Gastroesophageal sphincter (tissue), 4 donors: ENCODE data around the gene CALY. TPM values are rescaled to one million over a fixed set of nuclear protein-coding genes. Genes with fewer than 3 reads are reported as not detected.

Experiments
- ATAC-seq: fragments of 150-250 bp; one replicate; pipeline ENCODE4 v1.9.1; 2016; ENCODE audit warnings: mild to moderate bottlenecking, moderate library complexity
- H3K27ac ChIP-seq, 4 donors: fragments of 200-600 bp; sonication (generic) in 3 of 4; 1 replicate in 3 of 4; 2 replicates in 1 of 4; pipeline ENCODE4 v1.5.1; 2016 to 2019
- H3K27me3 ChIP-seq: fragments of 200-600 bp; sonication (generic); one replicate; pipeline ENCODE4 v1.5.1; 2019
- H3K36me3 ChIP-seq, 2 donors: fragments of 200-600 bp; sonication (generic); one replicate each; pipeline ENCODE4 v1.5.1; 2019; ENCODE audit warnings: control low read depth in 1 of 2
- H3K4me1 ChIP-seq, 3 donors: fragments of 200-600 bp; sonication (generic); 1 replicate in 2 of 3; 2 replicates in 1 of 3; pipeline ENCODE4 v1.5.1; 2016 to 2019; ENCODE audit warnings: control low read depth in 2 of 3
- H3K4me3 ChIP-seq, 2 donors: fragments of 200-600 bp; sonication (generic); one replicate each; pipeline ENCODE4 v1.5.1; 2019; ENCODE audit warnings: mild to moderate bottlenecking in 1 of 2, moderate library complexity in 1 of 2
- H3K9me3 ChIP-seq, 3 donors: fragments of 200-600 bp; sonication (generic); one replicate each; pipeline ENCODE4 v1.5.1; 2017 to 2019; ENCODE audit warnings: control low read depth in 2 of 3
- CTCF ChIP-seq, 4 experiments: fragments of 200-600 bp in 2 of 4; fragments of 450-650 bp in 2 of 4; sonication (generic) in 1 of 4; IDR thresholded peaks; one replicate each; pipeline ENCODE4 v1.5.1; 2017 to 2019; ENCODE audit warnings: antibody characterized with exemption in 4 of 4, mild to moderate bottlenecking in 2 of 4, moderate library complexity in 2 of 4
- EP300 ChIP-seq: sonication (generic); formaldehyde crosslinking; IDR thresholded peaks from one replicate; pipeline ENCODE4 v1.6.1; 2017; ENCODE audit warnings: antibody characterized with exemption, mild to moderate bottlenecking
- POLR2A ChIP-seq, 2 donors: fragments of 450-650 bp; IDR thresholded peaks; one replicate each; pipeline ENCODE4 v1.6.1; 2017; ENCODE audit warnings: antibody characterized with exemption in 2 of 2, mild to moderate bottlenecking in 2 of 2, moderate library complexity in 1 of 2
- POLR2AphosphoS5 ChIP-seq: sonication (generic); formaldehyde crosslinking; IDR thresholded peaks from one replicate; pipeline ENCODE4 v1.6.1; 2017; ENCODE audit warnings: antibody characterized with exemption
- WGBS, 2 donors: methylation state at CpG; one replicate each; pipeline ENCODE4 v1.1.5; 2018; ENCODE audit warnings: low coverage in 1 of 2; 5-methylcytosine and 5-hydroxymethylcytosine counted together
- total RNA-seq, 4 donors: library from RNA; depleted of rRNA; stranded (reverse); fragments of >200 nt; gene quantifications; one replicate each; pipeline ENCODE4 v1.1.0, GENCODE V29; 2016

CALY gene
- total RNA-seq, 4 donors from 2014 or later = 0.47 to 1.5 (median 1.5) TPM; not detected in 1

GRCh38 chr10:133349160-133349568 is 12.5 kb upstream of the CALY start:
- Histone ChIP-seq H3K4me1 (no peaks in the 10 kb centered on the region), H3K36me3 (no peaks in the 10 kb centered on the region), H3K27ac (no peak overlapping the region), H3K4me3 (no peak overlapping the region), H3K27me3 (peaks cover 86% of the 10 kb centered on the region), H3K9me3 (no peaks in the 10 kb centered on the region)
- ATAC-seq = no peak
- TF ChIP-seq CTCF (IDR thresholded peaks at IDR 0.05) (no peak), EP300 (no peak), POLR2AphosphoS5 (no peak), POLR2A (IDR thresholded peaks at IDR 0.05) (no peak)
- 81 to 83% methylated on average over 6 to 8 of the region's 8 CpGs for WGBS, 2 donors

- WGBS, 2 donors = 41 to 80% methylated on average over 1 to 6 of the region's 16 CpGs
- Histone ChIP-seq H3K36me3 (no peaks in the 10 kb centered on the region), H3K27me3 (peaks cover 89% of the 10 kb centered on the region), H3K9me3 (no peaks in the 10 kb centered on the region), H3K27ac (no peak overlapping the region), H3K4me3 (no peak overlapping the region), H3K4me1 (no peaks in the 10 kb centered on the region)
- ATAC-seq = no peak
- TF ChIP-seq POLR2AphosphoS5 = no peak
- no peak for TF ChIP-seq EP300
- TF ChIP-seq CTCF (IDR thresholded peaks at IDR 0.05) = no peak
- TF ChIP-seq POLR2A (IDR thresholded peaks at IDR 0.05) = no peak
Measured at GRCh38 chr10:133347710-133348517, 11.2 kb upstream of the CALY start.

GRCh38 chr10:133346413-133346812 is 9.7 kb upstream of the CALY start:
- Histone ChIP-seq H3K27ac (no peak overlapping the region), H3K4me3 (no peak overlapping the region), H3K9me3 (no peaks in the 10 kb centered on the region), H3K4me1 (no peaks in the 10 kb centered on the region), H3K36me3 (no peaks in the 10 kb centered on the region), H3K27me3 (peaks cover 95% of the 10 kb centered on the region)
- WGBS, 2 donors = 43 to 47% methylated on average over 2 to 11 of the region's 11 CpGs
- TF ChIP-seq CTCF (IDR thresholded peaks at IDR 0.05) = no peak
- TF ChIP-seq POLR2A (IDR thresholded peaks at IDR 0.05) = no peak
- no peak for TF ChIP-seq EP300
- no peak for TF ChIP-seq POLR2AphosphoS5
- no peak for ATAC-seq

- peaks cover 95% of the 10 kb centered on the region for H3K27me3 ChIP-seq
Measured at GRCh38 chr10:133344236-133344635, 7.5 kb upstream of the CALY start.

GRCh38 chr10:133343558-133343957 is 6.9 kb upstream of the CALY start:
- ATAC-seq = no peak
- peaks cover 96% of the 10 kb centered on the region for H3K27me3 ChIP-seq
- 47 to 76% methylated on average over 4 to 8 of the region's 9 CpGs for WGBS, 2 donors

More at GRCh38 chr10:133344236-133344635, 7.5 kb upstream of the CALY start:
- TF ChIP-seq POLR2AphosphoS5 = no peak
- no peak for TF ChIP-seq POLR2A (IDR thresholded peaks at IDR 0.05)
- ATAC-seq = no peak
- Histone ChIP-seq H3K4me3 (no peak overlapping the region), H3K9me3 (no peaks in the 10 kb centered on the region), H3K36me3 (no peaks in the 10 kb centered on the region), H3K4me1 (no peaks in the 10 kb centered on the region), H3K27ac (no peak overlapping the region)
- 40 to 62% methylated on average over 2 to 5 of the region's 5 CpGs for WGBS, 2 donors

More at GRCh38 chr10:133343558-133343957, 6.9 kb upstream of the CALY start:
- Histone ChIP-seq H3K36me3 (no peaks in the 10 kb centered on the region), H3K4me1 (no peaks in the 10 kb centered on the region), H3K9me3 (no peaks in the 10 kb centered on the region), H3K4me3 (no peak overlapping the region), H3K27ac (no peak overlapping the region)
- TF ChIP-seq CTCF (IDR thresholded peaks at IDR 0.05) (no peak), POLR2A (IDR thresholded peaks at IDR 0.05) (no peak), EP300 (no peak), POLR2AphosphoS5 (no peak)
